GM19468 (cell line): ENCODE measurements around the gene CTAGE4.
"Not testable (repeated sequence)": the region's sequence is repeated elsewhere in the genome, so short reads cannot be mapped to it uniquely, and the experiment has no call there.

Experiments
- ATAC-seq: cut with Tn5 transposase; IDR thresholded peaks from one replicate; pipeline ENCODE4 v1.9.1; 2021; ENCODE audit warnings: mild to moderate bottlenecking, moderate library complexity, moderate number of reproducible peaks; ENCODE audit not compliant: unreplicated experiment; ENCODE audit errors: extremely low read depth

Gene CTAGE4

GRCh38 chr7:144183166-144183565, at the start of gene CTAGE4:
TSS of gene CTAGE4 (plus strand) at chr7:144183466. CDS start at chr7:144183504, 38 bp downstream.
- ATAC-seq: not testable (repeated sequence)

- no peak for ATAC-seq
These were observed 49.1 kb upstream of the CTAGE4 start for GRCh38 chr7:144134116-144134515.

DNA sequence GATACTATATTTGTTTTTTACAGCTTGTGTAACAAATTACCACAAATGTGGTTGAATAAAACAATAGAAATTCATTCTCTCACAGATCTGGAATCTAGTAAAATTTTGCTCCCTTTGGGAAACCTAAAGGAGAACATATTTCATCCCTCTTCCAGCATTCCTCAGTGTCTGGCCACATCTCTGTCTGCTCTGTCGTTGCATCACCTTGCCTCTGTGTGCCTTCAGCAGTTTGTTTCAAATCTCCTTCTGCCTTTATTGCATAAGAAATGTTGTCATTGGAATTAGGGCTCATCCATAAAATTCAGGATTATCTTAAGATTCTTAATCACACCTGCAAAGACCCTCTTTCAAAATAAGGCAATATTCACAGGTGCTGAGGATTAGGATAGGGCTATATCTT, 45.8 kb upstream of the CTAGE4 start:
- ATAC-seq: no peak

- ATAC-seq: no peak
These were observed 41.1 kb upstream of the CTAGE4 start for GRCh38 chr7:144142187-144142586.

GRCh38 chr7:144144426-144144825, 38.8 kb upstream of the CTAGE4 start:
- ATAC-seq: no peak

DNA sequence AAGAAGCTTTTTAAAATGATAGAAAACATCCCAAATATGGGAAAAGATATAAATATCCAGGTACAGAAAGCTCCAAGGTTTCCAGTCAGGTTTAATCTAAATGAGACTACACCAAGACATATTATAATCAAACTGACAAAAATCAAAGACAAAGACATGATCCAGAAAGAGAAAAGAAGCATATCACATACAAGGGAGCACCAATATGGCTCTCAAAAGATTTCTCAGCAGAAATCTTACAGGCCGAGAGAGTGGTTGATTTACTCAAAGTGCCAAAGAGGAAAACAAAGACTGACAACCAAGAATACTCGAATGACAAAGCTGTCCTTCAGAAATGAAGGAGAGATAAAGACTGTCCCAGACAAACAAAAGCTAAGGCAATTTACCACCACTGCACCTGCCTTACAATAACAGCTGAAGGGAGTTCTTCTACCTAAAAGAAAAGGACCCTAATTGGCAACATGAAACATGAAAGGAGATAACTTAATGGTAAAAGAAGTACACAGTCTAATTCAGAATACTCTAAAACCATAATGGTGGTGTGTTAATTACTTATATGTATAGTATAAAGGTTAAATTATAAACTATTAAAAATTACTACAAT, 34.9 kb upstream of the CTAGE4 start:
- no peak for ATAC-seq

DNA sequence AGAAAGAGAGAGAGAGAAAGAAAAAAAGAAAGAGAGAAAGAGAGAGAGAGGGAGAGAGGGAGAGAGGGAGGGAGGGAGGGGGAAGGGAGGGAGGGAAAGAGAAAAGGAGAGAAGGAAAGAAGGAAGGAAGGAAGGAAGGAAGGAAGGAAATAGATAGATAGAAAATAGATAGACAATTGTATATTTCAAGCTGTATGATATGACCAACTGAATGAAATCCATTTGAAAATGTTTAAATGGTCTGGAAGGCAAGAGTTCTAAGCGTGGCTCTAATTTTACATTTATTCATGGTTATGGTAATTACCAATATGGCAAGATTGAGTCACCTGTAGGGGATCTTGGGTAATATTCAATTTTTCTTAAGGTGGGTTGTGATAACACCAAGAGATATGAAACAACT, 24.4 kb upstream of the CTAGE4 start:
- ATAC-seq: no peak

DNA sequence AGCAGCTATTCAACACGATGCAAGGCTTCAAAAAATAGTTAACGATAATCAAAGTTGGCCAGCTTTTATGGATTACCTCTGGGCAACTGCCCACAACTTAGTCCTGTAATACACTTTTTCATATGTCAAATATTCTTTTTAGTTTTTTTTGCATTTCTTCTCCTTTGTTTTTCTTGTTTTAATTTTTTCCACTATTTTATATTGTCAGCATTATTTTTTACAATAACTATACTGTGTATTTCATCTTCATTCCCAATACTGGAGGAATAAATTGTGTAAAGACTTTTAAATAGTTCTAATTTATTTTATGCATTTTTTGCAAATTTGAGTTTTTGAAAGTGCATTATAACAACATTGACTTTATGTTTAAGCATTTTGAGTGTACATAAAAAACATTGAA, 18.5 kb upstream of the CTAGE4 start:
- no peak for ATAC-seq

- ATAC-seq: not testable (repeated sequence)
These were observed 11.5 kb upstream of the CTAGE4 start for GRCh38 chr7:144171594-144172350.

GRCh38 chr7:144174613-144175012, 8.7 kb upstream of the CTAGE4 start:
- no peak for ATAC-seq

DNA sequence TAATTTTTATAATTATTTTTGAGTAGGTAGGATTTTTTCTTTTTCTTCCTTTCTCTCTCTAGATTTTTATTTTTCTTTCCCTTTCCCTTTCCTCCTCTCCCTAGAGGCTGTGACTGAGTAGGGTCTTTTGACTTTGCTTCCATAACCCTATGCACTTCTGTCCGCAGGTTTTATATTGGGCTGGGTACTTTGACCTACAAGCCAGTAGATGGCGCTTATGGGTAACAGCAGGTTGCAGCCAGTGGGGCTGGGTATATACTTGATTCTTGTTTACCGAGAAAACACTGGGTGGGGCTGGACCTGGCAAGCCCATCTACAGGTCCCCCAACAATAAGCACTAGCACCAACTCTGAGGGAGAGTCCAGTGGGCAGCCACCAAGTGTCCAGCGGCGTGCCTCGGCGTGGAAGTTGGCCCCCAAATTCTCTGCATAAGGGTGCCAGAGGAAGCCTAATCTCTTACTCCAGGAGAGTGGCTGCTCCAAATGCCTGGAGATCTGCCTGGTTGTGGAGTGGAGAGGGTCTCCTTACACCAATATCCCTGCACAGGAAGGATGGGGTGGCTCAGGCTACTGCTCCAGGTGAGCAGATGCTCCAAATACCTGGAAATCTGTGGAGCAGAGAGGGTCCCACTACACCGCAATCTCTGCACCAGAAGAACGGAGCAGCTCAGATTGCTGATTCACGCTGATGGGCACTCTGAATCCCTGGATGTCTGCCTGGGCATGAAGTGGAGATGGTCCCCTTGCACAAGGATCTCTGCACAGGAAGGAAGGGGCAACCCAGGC, 4.7 kb upstream of the CTAGE4 start:
- peak; percentile 97 for ATAC-seq

DNA sequence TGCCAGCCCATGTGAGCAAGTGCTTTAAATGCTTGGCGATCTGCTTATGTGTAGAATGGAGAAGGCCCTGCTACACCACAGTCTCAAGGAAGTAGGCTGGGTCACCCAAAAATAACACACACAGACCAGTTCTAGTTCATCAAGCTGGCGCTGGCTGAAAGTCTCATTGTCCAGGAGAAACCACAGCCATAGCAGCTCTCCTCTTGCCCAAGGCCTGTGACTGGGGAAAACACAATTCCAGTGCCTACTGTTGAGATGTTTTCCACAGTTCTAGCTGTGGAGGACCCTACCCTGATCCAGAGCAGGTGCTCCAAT, 4.1 kb upstream of the CTAGE4 start:
- ATAC-seq: not testable (repeated sequence)

DNA sequence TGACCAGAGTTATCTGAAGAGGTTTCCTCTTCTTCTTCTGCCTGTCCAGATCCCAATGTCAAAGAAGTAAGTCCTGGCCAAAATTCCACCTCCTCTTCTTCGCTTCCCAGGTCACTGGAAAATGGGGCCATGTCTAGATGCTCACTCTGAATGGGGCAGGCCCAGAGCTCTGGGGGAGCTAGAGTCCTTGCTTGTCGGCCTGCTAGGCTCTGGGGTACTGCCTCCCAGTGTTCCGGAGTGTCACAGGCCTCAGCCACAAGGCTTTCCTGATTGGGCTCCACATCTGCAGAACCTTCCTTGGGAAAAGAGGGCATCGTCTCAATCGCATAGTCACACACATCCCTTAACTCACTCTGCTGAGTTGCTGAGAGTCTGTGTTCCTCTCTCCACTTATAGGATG, 4.6 kb downstream of the CTAGE4 start:
- ATAC-seq: not testable (repeated sequence)

DNA sequence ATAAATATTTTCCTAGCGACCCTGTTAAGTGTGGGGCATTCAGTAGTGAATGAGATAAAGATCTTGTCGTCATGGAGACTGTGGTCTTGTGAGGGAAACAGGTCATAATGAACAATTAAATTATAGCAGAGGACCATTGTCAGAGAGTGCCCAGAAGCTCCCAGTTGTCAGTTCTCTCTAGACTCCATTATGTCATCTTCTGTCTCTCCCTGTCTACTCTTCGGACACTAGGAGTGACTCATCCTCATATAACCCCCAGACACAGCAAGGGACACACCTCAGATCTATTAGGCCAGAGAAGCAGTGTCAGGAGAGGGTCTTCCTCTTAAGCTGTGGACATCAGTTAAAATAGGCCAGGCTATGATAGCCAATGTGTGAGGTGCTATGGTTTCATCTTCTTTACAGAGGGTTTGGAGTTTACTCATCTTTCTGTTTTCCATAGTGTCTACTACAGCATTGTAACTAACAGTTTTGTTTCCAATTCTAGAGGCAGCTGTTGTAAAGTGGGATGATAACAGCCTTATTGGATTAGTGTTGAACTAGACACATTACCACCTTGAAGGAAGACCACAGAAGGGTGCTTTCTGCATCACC, 5.4 kb downstream of the CTAGE4 start:
- ATAC-seq: not testable (repeated sequence)

DNA sequence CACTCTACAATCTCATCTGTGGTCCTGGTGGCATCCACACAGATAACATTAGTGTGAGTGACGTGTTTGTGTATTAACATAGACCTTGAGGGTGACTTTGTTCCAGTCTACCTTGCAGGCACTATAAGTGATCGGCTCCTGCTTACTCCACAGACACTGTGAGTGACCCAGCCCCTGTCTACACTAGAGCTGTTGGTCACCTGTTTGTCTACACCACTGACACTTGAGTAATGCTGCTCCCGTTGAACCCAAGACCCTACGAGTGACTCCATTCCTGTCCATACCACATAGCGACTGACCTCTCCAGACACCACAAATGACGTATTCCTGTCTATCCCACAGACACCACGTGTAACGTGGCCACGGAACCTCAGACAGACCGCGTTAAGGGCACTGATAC, 10.5 kb downstream of the CTAGE4 start:
- ATAC-seq: not testable (repeated sequence)

- not testable (repeated sequence) for ATAC-seq
These were observed 11.2 kb downstream of the CTAGE4 start for GRCh38 chr7:144194453-144194852.

- ATAC-seq: peak; percentile 61
These were observed 12.1 kb downstream of the CTAGE4 start, which contains the start of gene ARHGEF35 for GRCh38 chr7:144195212-144195872. TSS of gene ARHGEF35 (minus strand) at chr7:144195833. CDS start at chr7:144188383, 7,450 bp downstream.

DNA sequence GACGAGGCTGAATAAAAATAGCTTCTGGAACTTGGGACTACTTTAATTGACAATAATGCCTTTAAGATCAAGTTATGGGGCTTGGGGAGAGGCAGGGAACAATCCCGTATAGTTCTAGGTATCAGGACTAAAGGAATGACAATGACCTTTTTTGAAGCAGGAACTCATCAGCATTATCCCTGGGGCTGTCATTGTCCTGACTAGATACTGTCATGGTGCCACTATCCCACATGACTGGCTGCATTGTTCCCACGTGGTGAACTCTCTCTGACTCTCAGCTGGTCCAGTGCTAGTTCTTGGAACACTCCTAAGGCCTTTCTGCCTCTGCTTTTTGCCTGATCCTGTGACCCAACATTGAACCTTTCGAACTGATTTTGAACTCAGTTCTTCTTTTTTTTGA, 15.7 kb downstream of the CTAGE4 start:
- not testable (repeated sequence) for ATAC-seq

GRCh38 chr7:144201978-144202377, 18.7 kb downstream of the CTAGE4 start:
- not testable (repeated sequence) for ATAC-seq

DNA sequence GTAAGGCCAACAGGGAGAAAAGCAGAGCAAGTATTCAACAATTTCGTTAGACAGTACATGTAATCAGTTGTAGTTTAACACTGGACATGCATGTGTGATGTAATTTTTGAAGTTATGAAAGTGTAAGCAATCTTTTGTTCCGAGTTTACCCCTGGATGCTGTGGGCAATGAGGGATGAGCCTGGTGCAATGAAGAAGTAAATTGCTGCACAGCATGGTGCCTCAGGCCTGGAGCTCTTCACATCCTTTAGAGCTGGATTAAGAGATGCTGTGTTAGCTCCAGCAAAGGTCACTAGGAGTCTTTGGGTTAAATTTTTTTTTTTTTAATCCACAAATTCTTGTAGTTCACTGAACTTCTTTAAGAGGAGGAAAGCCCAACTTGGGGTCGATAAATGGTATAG, 19.8 kb downstream of the CTAGE4 start:
- ATAC-seq: not testable (repeated sequence)
